ENCODE data around the gene RHCG.

DNA sequence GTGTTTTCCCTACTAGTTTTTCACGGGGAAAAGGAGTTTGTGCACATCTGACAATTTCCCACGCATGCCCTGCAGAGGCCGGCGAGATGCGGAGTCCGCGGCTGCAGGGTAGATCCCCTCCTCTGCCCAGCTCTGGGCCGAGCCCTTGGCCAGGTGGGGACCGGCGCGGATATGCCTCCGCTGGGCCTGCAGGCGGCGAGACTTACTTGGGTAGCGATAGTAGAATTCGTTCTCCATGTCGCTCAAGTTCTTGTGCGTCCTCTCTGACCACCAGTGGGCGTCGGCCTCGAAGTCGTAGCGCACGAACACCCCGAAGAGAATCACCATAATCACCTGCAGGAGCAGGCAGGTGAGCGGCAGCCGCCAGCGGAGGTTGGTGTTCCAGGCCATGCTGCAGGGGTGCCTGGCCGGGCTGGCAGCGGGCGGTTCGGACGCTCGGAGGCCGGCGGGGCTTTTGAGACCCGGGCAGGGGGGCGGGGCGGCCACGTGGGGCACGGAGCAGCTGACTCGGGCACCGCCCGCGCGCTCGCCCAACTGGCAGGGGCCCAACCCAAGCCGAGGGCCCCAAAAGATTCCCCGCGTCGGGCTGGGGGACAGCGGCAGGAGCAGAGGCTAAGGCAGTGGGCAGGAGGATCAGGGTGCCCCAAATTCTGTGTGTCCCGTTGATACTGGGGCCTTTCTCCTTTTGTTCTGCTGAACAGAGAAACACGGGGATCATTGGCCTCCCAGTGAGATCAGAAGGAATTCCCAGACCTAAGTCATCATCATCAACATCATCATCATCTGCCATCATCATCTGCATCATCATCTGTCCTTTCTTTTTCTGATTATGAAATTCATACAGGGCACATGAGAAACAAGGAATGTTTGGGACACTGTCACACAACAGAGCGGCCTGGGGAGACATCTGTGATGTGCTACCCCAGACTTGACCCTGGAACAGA, at the start of gene RHCG:
- TF ChIP-seq GATA2 (IDR thresholded peaks at IDR 0.05; ENCODE audit: low read depth, low read length), result no peak
- no peak for TF ChIP-seq GATA3 (IDR thresholded peaks at IDR 0.05; ENCODE audit: low read depth, low read length)
